Measurements from ENCODE around the gene BAIAP2L1. TPM values are rescaled to one million over a fixed set of nuclear protein-coding genes. Genes with fewer than 3 reads are reported as not detected.
A peak's percentile ranks its signal among the peaks of the same experiment; 100 is the strongest.

The BAIAP2L1 gene
- total and polyA plus RNA-seq, 9 of the 15 experiments (the other 6 are each of a cell fraction or from before 2014, with no cell fraction given) = 4.2 to 29.8 (median 15.5) TPM

- no peak for DNase-seq (ENCODE audit: extremely low read depth in 1 of 4, low spot score in 3 of 4)
- Histone ChIP-seq H4K20me1 (replicated peaks; ENCODE audit: control insufficient read depth, insufficient read depth, low read length) (peaks cover 6% of the 10 kb centered on the region), H3K4me1 (replicated peaks in 1 of 2; ENCODE audit: control insufficient read depth in 2 of 2, insufficient read depth in 2 of 2, low read length in 2 of 2) (peaks cover 5% of the 10 kb centered on the region in 2 experiments; a peak in 3 of 5 replicates), H3K79me2 (ENCODE audit: control insufficient read depth, insufficient read depth, low read length) (no peaks in the 10 kb centered on the region), H3K27me3 (ENCODE audit: control insufficient read depth in 2 of 2, insufficient read depth in 2 of 2, low read length in 2 of 2) (peaks cover 0 to 11% of the 10 kb centered on the region in 2 experiments; a peak in 3 of 5 replicates), H3K4me3 (no peak overlapping the region), H3K9me3 (replicated peaks; ENCODE audit: control insufficient read depth, insufficient read depth, low read depth, low read length) (peaks cover 2% of the 10 kb centered on the region; the same call in 1 of the 2 replicates), H3K27ac (ENCODE audit: extremely low read depth, low read depth, low read length) (no peak overlapping the region), H3K4me2 (ENCODE audit: insufficient read depth, low read length) (no peak overlapping the region), H3K36me3 (ENCODE audit: control insufficient read depth, insufficient read depth, low read length) (peaks cover 24% of the 10 kb centered on the region), H3K9ac (ENCODE audit: insufficient read depth in 1 of 2, low read depth in 2 of 2, low read length in 2 of 2) (no peak overlapping the region), H3K9me1 (ENCODE audit: control insufficient read depth, insufficient read depth, low read length) (no peaks in the 10 kb centered on the region), H2AFZ (ENCODE audit: low read depth, low read length) (no peak overlapping the region)
- no peak for FAIRE-seq
- ChIA-PET CTCF (ENCODE audit: low intra/inter-chr PET ratio) (no interaction called here), POLR2A (no interaction called here)
- BruUV-seq (replicated peaks) = no TSS peak
- in situ Hi-C loops (cut with MboI) = no loop called here
- WGBS (ENCODE audit: insufficient coverage, low coverage, missing lambda C conversion rate) = 39% methylated on average over 11 of the region's 11 CpGs
- no peak for TF ChIP-seq KAT8 (IDR thresholded peaks at IDR 0.05; ENCODE audit: low read depth)
- TF ChIP-seq STAT6 (CRISPR knock-in tag; IDR thresholded peaks at IDR 0.05) = no peak
- peak; percentile 51 for TF ChIP-seq CEBPG (CRISPR knock-in tag; IDR thresholded peaks at IDR 0.05)
- TF ChIP-seq CEBPG (tag; conservative IDR thresholded peaks at IDR 0.05 in 1 of 2, IDR thresholded peaks at IDR 0.05 in 1 of 2) = peak in 1 of 2 experiments; percentile 78; a peak in 2 of 4 replicates
- TF ChIP-seq SRSF1 (IDR thresholded peaks at IDR 0.05; ENCODE audit: low read depth, low read length) = no peak
- TF ChIP-seq AFF1 (IDR thresholded peaks at IDR 0.05; ENCODE audit: low read depth in 1 of 2, partially characterized antibody in 2 of 2) = no peak
- TF ChIP-seq TAF7 (tag; IDR thresholded peaks at IDR 0.05) = no peak
- TF ChIP-seq ATF3 (IDR thresholded peaks at IDR 0.05) = peak; percentile 78
- TF ChIP-seq ATF3 (CRISPR knock-in tag; conservative IDR thresholded peaks at IDR 0.05) = no peak
- intact Hi-C loops (cut with micrococcal nuclease) = no loop called here
- no peak; the same call in 2 of the 3 replicates for ATAC-seq
Measured at GRCh38 chr7:98314469-98314868, 86.4 kb downstream of the BAIAP2L1 start.
